H1 (cell line): ENCODE data around the gene MYH11. TPM values are rescaled to one million over a fixed set of nuclear protein-coding genes. Genes with fewer than 3 reads are reported as not detected.

Experiments used
- BACH1 ChIP-seq: IDR thresholded peaks from 2 replicates; pipeline ENCODE4 v1.6.1; 2012; ENCODE audit warnings: low read length, improper control_type of control experiment
- MAFK ChIP-seq: IDR thresholded peaks from 2 replicates; pipeline ENCODE4 v1.6.1; 2012; ENCODE audit warnings: low read depth, mild to moderate bottlenecking, improper control_type of control experiment, low read length
- SP2 ChIP-seq: IDR thresholded peaks from 2 replicates; pipeline ENCODE4 v1.6.1; 2012; ENCODE audit warnings: mild to moderate bottlenecking, low read length, inconsistent platforms
- TCF12 ChIP-seq: IDR thresholded peaks from 2 replicates; pipeline ENCODE4 v1.6.1; 2011; ENCODE audit warnings: low read depth, mild to moderate bottlenecking, low read length
- USF2 ChIP-seq: IDR thresholded peaks from 2 replicates; pipeline ENCODE4 v1.6.1; 2011; ENCODE audit warnings: low read length, improper control_type of control experiment
- polyA plus RNA-seq, 7 experiments: library from polyadenylated mRNA; depleted of rRNA in 3 of 7; stranded (reverse) in 5 of 7; unstranded in 2 of 7; fragments of >200 nt in 5 of 7; fragments of 200-250 nt in 2 of 7; gene quantifications; 1 replicate in 5 of 7; 2 replicates in 1 of 7; 4 replicates in 1 of 7; pipeline versions ENCODE4 v1.2.1 to v1.2.3, GENCODE V29; 2011 to 2013; ENCODE audit warnings: missing spikeins in 2 of 7, mixed read lengths in 2 of 7
- total RNA-seq: library from RNA; stranded (reverse); fragmentation: NEBNext Ultra II Directional; extraction: Animal tissue kit (Norgen Biotek cat#: 25700); gene quantifications from 2 replicates; pipeline ENCODE4 v1.2.1, GENCODE V29; 2021
- TF ChIP-seq, protein P1 (sequence below): fragments of 300-600 bp; sonication (generic); IDR thresholded peaks from 2 replicates; pipeline ENCODE4 v1.7.1; 2012; ENCODE audit warnings: low read length, moderate library complexity, mild to moderate bottlenecking, inconsistent platforms; ENCODE audit not compliant: insufficient replicate concordance

MYH11 gene
- total and polyA plus RNA-seq, 2 of the 8 experiments (the other 6 are each of a cell fraction or from before 2014, with no cell fraction given): 0.11 to 0.78 TPM

DNA sequence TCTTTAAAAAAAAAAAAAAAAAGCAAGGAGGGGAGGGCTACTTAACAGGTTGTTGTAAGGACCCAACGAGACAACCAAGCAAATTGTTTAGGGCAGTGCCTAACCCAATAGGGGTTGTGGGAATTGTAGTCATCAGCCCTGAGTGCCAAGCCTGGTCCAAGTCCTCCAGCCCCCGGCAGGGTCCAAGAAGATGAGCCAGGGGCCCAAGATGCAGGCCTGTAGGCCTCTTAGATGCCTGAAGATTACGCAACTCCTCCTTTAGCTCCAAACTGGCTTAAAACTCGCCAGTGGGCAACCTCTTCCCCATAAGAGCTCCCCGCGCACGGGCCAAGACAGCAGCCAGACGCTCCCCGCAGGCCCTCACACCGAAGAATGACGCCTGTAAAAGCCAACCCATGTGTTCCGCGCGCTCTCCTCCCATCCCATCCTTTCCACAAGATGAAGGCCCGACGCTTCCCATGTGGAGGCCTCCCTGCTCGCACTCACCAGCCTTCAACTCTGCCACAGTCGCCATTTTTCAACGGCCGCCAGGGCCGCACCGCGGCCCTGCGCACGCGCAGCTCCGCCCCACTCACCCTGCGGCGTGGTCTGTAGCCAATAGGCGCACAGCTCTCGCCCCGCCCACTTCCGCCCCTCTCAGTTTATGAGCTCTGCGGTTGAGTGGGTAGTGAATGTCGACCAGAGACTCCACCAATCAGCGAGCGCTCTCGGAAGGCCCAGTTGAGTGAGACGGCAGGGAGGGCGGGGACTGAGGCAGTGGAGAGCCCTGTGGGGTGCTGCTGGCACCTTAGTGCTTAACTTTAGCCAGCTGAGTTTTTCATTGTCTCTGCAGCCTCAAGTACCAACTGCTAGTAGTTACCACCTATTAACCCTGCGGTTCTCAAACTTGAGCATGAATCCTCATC, 31.5 kb upstream of the MYH11 start, which contains the start of gene CEP20 (continued):
- TF ChIP-seq TCF12 (no peak), SP2 (no peak; the same call in 1 of the 2 replicates), BACH1 (no peak), USF2 (no peak), MAFK (no peak)
- TF ChIP-seq, protein P1, sequence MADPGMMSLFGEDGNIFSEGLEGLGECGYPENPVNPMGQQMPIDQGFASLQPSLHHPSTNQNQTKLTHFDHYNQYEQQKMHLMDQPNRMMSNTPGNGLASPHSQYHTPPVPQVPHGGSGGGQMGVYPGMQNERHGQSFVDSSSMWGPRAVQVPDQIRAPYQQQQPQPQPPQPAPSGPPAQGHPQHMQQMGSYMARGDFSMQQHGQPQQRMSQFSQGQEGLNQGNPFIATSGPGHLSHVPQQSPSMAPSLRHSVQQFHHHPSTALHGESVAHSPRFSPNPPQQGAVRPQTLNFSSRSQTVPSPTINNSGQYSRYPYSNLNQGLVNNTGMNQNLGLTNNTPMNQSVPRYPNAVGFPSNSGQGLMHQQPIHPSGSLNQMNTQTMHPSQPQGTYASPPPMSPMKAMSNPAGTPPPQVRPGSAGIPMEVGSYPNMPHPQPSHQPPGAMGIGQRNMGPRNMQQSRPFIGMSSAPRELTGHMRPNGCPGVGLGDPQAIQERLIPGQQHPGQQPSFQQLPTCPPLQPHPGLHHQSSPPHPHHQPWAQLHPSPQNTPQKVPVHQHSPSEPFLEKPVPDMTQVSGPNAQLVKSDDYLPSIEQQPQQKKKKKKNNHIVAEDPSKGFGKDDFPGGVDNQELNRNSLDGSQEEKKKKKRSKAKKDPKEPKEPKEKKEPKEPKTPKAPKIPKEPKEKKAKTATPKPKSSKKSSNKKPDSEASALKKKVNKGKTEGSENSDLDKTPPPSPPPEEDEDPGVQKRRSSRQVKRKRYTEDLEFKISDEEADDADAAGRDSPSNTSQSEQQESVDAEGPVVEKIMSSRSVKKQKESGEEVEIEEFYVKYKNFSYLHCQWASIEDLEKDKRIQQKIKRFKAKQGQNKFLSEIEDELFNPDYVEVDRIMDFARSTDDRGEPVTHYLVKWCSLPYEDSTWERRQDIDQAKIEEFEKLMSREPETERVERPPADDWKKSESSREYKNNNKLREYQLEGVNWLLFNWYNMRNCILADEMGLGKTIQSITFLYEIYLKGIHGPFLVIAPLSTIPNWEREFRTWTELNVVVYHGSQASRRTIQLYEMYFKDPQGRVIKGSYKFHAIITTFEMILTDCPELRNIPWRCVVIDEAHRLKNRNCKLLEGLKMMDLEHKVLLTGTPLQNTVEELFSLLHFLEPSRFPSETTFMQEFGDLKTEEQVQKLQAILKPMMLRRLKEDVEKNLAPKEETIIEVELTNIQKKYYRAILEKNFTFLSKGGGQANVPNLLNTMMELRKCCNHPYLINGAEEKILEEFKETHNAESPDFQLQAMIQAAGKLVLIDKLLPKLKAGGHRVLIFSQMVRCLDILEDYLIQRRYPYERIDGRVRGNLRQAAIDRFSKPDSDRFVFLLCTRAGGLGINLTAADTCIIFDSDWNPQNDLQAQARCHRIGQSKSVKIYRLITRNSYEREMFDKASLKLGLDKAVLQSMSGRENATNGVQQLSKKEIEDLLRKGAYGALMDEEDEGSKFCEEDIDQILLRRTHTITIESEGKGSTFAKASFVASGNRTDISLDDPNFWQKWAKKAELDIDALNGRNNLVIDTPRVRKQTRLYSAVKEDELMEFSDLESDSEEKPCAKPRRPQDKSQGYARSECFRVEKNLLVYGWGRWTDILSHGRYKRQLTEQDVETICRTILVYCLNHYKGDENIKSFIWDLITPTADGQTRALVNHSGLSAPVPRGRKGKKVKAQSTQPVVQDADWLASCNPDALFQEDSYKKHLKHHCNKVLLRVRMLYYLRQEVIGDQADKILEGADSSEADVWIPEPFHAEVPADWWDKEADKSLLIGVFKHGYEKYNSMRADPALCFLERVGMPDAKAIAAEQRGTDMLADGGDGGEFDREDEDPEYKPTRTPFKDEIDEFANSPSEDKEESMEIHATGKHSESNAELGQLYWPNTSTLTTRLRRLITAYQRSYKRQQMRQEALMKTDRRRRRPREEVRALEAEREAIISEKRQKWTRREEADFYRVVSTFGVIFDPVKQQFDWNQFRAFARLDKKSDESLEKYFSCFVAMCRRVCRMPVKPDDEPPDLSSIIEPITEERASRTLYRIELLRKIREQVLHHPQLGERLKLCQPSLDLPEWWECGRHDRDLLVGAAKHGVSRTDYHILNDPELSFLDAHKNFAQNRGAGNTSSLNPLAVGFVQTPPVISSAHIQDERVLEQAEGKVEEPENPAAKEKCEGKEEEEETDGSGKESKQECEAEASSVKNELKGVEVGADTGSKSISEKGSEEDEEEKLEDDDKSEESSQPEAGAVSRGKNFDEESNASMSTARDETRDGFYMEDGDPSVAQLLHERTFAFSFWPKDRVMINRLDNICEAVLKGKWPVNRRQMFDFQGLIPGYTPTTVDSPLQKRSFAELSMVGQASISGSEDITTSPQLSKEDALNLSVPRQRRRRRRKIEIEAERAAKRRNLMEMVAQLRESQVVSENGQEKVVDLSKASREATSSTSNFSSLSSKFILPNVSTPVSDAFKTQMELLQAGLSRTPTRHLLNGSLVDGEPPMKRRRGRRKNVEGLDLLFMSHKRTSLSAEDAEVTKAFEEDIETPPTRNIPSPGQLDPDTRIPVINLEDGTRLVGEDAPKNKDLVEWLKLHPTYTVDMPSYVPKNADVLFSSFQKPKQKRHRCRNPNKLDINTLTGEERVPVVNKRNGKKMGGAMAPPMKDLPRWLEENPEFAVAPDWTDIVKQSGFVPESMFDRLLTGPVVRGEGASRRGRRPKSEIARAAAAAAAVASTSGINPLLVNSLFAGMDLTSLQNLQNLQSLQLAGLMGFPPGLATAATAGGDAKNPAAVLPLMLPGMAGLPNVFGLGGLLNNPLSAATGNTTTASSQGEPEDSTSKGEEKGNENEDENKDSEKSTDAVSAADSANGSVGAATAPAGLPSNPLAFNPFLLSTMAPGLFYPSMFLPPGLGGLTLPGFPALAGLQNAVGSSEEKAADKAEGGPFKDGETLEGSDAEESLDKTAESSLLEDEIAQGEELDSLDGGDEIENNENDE: no peak
